Urinary bladder (tissue), 4 donors: ENCODE data around the gene NUAK2. TPM values are rescaled to one million over a fixed set of nuclear protein-coding genes. Genes with fewer than 3 reads are reported as not detected.

Source experiments
- DNase-seq: peaks from one replicate; pipeline ENCODE4 v3.0.0-alpha.2; 2015; ENCODE audit errors: extremely low spot score
- H3K27ac ChIP-seq: one replicate; pipeline ENCODE4 v1.5.1; 2013; ENCODE audit warnings: low read depth, mild to moderate bottlenecking, moderate library complexity
- H3K36me3 ChIP-seq: one replicate; pipeline ENCODE4 v1.6.1; 2013; ENCODE audit warnings: mild to moderate bottlenecking, moderate library complexity; ENCODE audit not compliant: insufficient read depth
- H3K4me1 ChIP-seq: one replicate; pipeline ENCODE4 v1.6.1; 2013; ENCODE audit warnings: mild to moderate bottlenecking, moderate library complexity; ENCODE audit not compliant: insufficient read depth
- H3K4me3 ChIP-seq: one replicate; pipeline ENCODE4 v1.5.1; 2013; ENCODE audit warnings: low read depth, low read length
- WGBS: extraction: QIAGEN DNeasy Blood & Tissue Kit; methylation state at CpG from one replicate; pipeline ENCODE4 v1.1.7; 2013; 5-methylcytosine and 5-hydroxymethylcytosine counted together
- polyA plus RNA-seq: library from polyadenylated mRNA; stranded (reverse); fragments of 200-250 nt; gene quantifications from one replicate; pipeline ENCODE4 v1.2.3, GENCODE V29; 2013
- total RNA-seq: library from RNA; depleted of rRNA; stranded (reverse); fragments of >200 nt; gene quantifications from one replicate; pipeline ENCODE4 v1.2.3, GENCODE V29; 2014
- donor health status: healthy with polysubstance abuse.
- donor health status: healthy.

Gene NUAK2
- total and polyA plus RNA-seq, 2 donors = 0.82 to 0.90 TPM

GRCh38 chr1:205339197-205339702, 17.7 kb upstream of the NUAK2 start:
- Histone ChIP-seq H3K4me1 (peaks cover 4% of the 10 kb centered on the region), H3K4me3 (no peak overlapping the region), H3K36me3 (no peaks in the 10 kb centered on the region), H3K27ac (no peak overlapping the region)
- 89% methylated on average over 21 of the region's 21 CpGs for WGBS
- no peak for DNase-seq

GRCh38 chr1:205338011-205338410, 16.5 kb upstream of the NUAK2 start:
- H3K4me1 ChIP-seq = no peaks in the 10 kb centered on the region
- no peak for DNase-seq
- no peak overlapping the region for H3K27ac ChIP-seq
- H3K4me3 ChIP-seq = no peak overlapping the region
- 68% methylated on average over 7 of the region's 7 CpGs for WGBS
- H3K36me3 ChIP-seq = no peaks in the 10 kb centered on the region

GRCh38 chr1:205337481-205337880, 15.9 kb upstream of the NUAK2 start:
- whole genome bisulfite sequencing = 70% methylated on average over 7 of the region's 7 CpGs
- Histone ChIP-seq H3K4me1 (no peaks in the 10 kb centered on the region), H3K27ac (no peak overlapping the region), H3K4me3 (no peak overlapping the region), H3K36me3 (no peaks in the 10 kb centered on the region)
- no peak for DNase-seq

GRCh38 chr1:205335692-205336091, 14.1 kb upstream of the NUAK2 start:
- no peaks in the 10 kb centered on the region for H3K36me3 ChIP-seq
- H3K27ac ChIP-seq = no peak overlapping the region
- no peak for DNase-seq
- H3K4me3 ChIP-seq = no peak overlapping the region
- WGBS = 5% methylated on average over 4 of the region's 4 CpGs
- no peaks in the 10 kb centered on the region for H3K4me1 ChIP-seq

- H3K4me3 ChIP-seq = no peak overlapping the region
Measured at GRCh38 chr1:205332015-205332791, 10.7 kb upstream of the NUAK2 start.

GRCh38 chr1:205330150-205330549, 8.6 kb upstream of the NUAK2 start:
- DNase-seq = no peak
- no peaks in the 10 kb centered on the region for H3K4me1 ChIP-seq
- no peak overlapping the region for H3K27ac ChIP-seq
- no peak overlapping the region for H3K4me3 ChIP-seq
- no peaks in the 10 kb centered on the region for H3K36me3 ChIP-seq
- 58% methylated on average over 2 of the region's 2 CpGs for WGBS

More at GRCh38 chr1:205332015-205332791, 10.7 kb upstream of the NUAK2 start:
- no peaks in the 10 kb centered on the region for H3K4me1 ChIP-seq
- DNase-seq = no peak
- H3K27ac ChIP-seq = no peak overlapping the region
- no peaks in the 10 kb centered on the region for H3K36me3 ChIP-seq
- WGBS = 86% methylated on average over 11 of the region's 11 CpGs

GRCh38 chr1:205329719-205330118, 8.2 kb upstream of the NUAK2 start:
- no peaks in the 10 kb centered on the region for H3K4me1 ChIP-seq
- 83% methylated on average over 5 of the region's 5 CpGs for WGBS
- DNase-seq = no peak
- no peak overlapping the region for H3K27ac ChIP-seq
- H3K4me3 ChIP-seq = no peak overlapping the region
- no peaks in the 10 kb centered on the region for H3K36me3 ChIP-seq

- DNase-seq = no peak
- Histone ChIP-seq H3K4me1 (no peaks in the 10 kb centered on the region), H3K36me3 (no peaks in the 10 kb centered on the region), H3K27ac (no peak overlapping the region), H3K4me3 (no peak overlapping the region)
- 65% methylated on average over 4 of the region's 4 CpGs for WGBS
Measured at GRCh38 chr1:205328476-205328875, 6.9 kb upstream of the NUAK2 start.

- H3K36me3 ChIP-seq = no peaks in the 10 kb centered on the region
- no peaks in the 10 kb centered on the region for H3K4me1 ChIP-seq
- H3K4me3 ChIP-seq = no peak overlapping the region
- DNase-seq = no peak
- no peak overlapping the region for H3K27ac ChIP-seq
- 80% methylated on average over 11 of the region's 11 CpGs for WGBS
Measured at GRCh38 chr1:205326812-205327466, 5.4 kb upstream of the NUAK2 start.

- Histone ChIP-seq H3K4me1 (no peaks in the 10 kb centered on the region), H3K36me3 (no peaks in the 10 kb centered on the region), H3K4me3 (no peak overlapping the region), H3K27ac (no peak overlapping the region)
- WGBS = 34% methylated on average over 6 of the region's 6 CpGs
- DNase-seq = no peak
Measured at GRCh38 chr1:205325334-205325884, 3.9 kb upstream of the NUAK2 start.

GRCh38 chr1:205324781-205325180, 3.2 kb upstream of the NUAK2 start:
- Histone ChIP-seq H3K4me1 (no peaks in the 10 kb centered on the region), H3K36me3 (no peaks in the 10 kb centered on the region), H3K27ac (no peak overlapping the region), H3K4me3 (no peak overlapping the region)
- no peak for DNase-seq
- 56% methylated on average over 6 of the region's 6 CpGs for WGBS

- no peak overlapping the region for H3K27ac ChIP-seq
- WGBS = 89% methylated on average over 6 of the region's 6 CpGs
- H3K4me1 ChIP-seq = no peaks in the 10 kb centered on the region
- no peaks in the 10 kb centered on the region for H3K36me3 ChIP-seq
- DNase-seq = no peak
- H3K4me3 ChIP-seq = no peak overlapping the region
Measured at GRCh38 chr1:205323794-205324193, 2.2 kb upstream of the NUAK2 start.

GRCh38 chr1:205321959-205322283, 376 bp upstream of the NUAK2 start:
- no peak for DNase-seq
- no peak overlapping the region for H3K27ac ChIP-seq
- WGBS = 51% methylated on average over 5 of the region's 5 CpGs
- no peak overlapping the region for H3K4me3 ChIP-seq
- H3K36me3 ChIP-seq = no peaks in the 10 kb centered on the region
- no peaks in the 10 kb centered on the region for H3K4me1 ChIP-seq
